Measurements from ENCODE around the gene DISC1.

The DISC1 gene

DNA sequence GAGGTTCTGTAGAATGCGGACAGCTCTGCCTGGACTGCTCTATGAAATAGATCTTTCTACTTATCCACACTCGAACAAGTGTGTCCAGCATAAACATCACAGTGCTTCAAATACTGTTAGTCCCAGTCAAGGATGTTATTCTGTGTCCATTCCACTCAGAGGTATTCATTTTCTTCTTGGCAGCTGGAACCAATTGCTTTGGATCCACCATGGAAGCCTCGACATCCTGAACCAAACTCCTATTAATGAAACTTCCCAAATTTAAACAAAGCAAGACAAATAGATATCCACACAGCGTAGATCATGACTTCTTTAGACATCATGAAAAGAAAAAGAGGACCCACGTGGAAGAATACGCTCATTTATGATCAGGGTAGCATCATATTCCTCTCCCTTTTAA, 95.8 kb downstream of the DISC1 start:
- TF ChIP-seq RARB (CRISPR knock-in tag; IDR thresholded peaks at IDR 0.05) (no peak), ZC3H10 (CRISPR knock-in tag; IDR thresholded peaks at IDR 0.05) (no peak), PPARA (CRISPR knock-in tag; IDR thresholded peaks at IDR 0.05; ENCODE audit: borderline replicate concordance) (no peak), ZFP30 (CRISPR knock-in tag; IDR thresholded peaks at IDR 0.05) (no peak), CSDC2 (CRISPR knock-in tag; IDR thresholded peaks at IDR 0.05) (no peak), ESRRG (CRISPR knock-in tag; IDR thresholded peaks at IDR 0.05) (no peak), SNAI2 (CRISPR knock-in tag; IDR thresholded peaks at IDR 0.05) (no peak), ZFP3 (CRISPR knock-in tag; IDR thresholded peaks at IDR 0.05) (no peak), TCF4 (CRISPR knock-in tag; IDR thresholded peaks at IDR 0.05; ENCODE audit: borderline replicate concordance) (no peak), ZNF565 (CRISPR knock-in tag; conservative IDR thresholded peaks at IDR 0.05; ENCODE audit: low read depth) (no peak), BACH2 (CRISPR knock-in tag; IDR thresholded peaks at IDR 0.05; ENCODE audit: borderline replicate concordance) (no peak), OSR1 (CRISPR knock-in tag; IDR thresholded peaks at IDR 0.05) (no peak), ARNTL (CRISPR knock-in tag; IDR thresholded peaks at IDR 0.05; ENCODE audit: borderline replicate concordance, low read depth) (no peak)
- TF ChIP-seq, protein P1, sequence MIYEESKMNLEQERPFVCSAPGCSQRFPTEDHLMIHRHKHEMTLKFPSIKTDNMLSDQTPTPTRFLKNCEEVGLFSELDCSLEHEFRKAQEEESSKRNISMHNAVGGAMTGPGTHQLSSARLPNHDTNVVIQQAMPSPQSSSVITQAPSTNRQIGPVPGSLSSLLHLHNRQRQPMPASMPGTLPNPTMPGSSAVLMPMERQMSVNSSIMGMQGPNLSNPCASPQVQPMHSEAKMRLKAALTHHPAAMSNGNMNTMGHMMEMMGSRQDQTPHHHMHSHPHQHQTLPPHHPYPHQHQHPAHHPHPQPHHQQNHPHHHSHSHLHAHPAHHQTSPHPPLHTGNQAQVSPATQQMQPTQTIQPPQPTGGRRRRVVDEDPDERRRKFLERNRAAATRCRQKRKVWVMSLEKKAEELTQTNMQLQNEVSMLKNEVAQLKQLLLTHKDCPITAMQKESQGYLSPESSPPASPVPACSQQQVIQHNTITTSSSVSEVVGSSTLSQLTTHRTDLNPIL (CRISPR knock-in tag; IDR thresholded peaks at IDR 0.05; ENCODE audit: low read depth): no peak
- TF ChIP-seq, protein P2, sequence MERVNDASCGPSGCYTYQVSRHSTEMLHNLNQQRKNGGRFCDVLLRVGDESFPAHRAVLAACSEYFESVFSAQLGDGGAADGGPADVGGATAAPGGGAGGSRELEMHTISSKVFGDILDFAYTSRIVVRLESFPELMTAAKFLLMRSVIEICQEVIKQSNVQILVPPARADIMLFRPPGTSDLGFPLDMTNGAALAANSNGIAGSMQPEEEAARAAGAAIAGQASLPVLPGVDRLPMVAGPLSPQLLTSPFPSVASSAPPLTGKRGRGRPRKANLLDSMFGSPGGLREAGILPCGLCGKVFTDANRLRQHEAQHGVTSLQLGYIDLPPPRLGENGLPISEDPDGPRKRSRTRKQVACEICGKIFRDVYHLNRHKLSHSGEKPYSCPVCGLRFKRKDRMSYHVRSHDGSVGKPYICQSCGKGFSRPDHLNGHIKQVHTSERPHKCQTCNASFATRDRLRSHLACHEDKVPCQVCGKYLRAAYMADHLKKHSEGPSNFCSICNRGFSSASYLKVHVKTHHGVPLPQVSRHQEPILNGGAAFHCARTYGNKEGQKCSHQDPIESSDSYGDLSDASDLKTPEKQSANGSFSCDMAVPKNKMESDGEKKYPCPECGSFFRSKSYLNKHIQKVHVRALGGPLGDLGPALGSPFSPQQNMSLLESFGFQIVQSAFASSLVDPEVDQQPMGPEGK (CRISPR knock-in tag; IDR thresholded peaks at IDR 0.05; ENCODE audit: borderline replicate concordance): no peak
- TF ChIP-seq, protein P3, sequence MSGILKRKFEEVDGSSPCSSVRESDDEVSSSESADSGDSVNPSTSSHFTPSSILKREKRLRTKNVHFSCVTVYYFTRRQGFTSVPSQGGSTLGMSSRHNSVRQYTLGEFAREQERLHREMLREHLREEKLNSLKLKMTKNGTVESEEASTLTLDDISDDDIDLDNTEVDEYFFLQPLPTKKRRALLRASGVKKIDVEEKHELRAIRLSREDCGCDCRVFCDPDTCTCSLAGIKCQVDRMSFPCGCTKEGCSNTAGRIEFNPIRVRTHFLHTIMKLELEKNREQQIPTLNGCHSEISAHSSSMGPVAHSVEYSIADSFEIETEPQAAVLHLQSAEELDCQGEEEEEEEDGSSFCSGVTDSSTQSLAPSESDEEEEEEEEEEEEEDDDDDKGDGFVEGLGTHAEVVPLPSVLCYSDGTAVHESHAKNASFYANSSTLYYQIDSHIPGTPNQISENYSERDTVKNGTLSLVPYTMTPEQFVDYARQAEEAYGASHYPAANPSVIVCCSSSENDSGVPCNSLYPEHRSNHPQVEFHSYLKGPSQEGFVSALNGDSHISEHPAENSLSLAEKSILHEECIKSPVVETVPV (CRISPR knock-in tag; IDR thresholded peaks at IDR 0.05): no peak
- TF ChIP-seq, protein P4, sequence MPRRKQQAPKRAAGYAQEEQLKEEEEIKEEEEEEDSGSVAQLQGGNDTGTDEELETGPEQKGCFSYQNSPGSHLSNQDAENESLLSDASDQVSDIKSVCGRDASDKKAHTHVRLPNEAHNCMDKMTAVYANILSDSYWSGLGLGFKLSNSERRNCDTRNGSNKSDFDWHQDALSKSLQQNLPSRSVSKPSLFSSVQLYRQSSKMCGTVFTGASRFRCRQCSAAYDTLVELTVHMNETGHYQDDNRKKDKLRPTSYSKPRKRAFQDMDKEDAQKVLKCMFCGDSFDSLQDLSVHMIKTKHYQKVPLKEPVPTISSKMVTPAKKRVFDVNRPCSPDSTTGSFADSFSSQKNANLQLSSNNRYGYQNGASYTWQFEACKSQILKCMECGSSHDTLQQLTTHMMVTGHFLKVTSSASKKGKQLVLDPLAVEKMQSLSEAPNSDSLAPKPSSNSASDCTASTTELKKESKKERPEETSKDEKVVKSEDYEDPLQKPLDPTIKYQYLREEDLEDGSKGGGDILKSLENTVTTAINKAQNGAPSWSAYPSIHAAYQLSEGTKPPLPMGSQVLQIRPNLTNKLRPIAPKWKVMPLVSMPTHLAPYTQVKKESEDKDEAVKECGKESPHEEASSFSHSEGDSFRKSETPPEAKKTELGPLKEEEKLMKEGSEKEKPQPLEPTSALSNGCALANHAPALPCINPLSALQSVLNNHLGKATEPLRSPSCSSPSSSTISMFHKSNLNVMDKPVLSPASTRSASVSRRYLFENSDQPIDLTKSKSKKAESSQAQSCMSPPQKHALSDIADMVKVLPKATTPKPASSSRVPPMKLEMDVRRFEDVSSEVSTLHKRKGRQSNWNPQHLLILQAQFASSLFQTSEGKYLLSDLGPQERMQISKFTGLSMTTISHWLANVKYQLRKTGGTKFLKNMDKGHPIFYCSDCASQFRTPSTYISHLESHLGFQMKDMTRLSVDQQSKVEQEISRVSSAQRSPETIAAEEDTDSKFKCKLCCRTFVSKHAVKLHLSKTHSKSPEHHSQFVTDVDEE (CRISPR knock-in tag; IDR thresholded peaks at IDR 0.05): no peak
- ATAC-seq: no peak

DNA sequence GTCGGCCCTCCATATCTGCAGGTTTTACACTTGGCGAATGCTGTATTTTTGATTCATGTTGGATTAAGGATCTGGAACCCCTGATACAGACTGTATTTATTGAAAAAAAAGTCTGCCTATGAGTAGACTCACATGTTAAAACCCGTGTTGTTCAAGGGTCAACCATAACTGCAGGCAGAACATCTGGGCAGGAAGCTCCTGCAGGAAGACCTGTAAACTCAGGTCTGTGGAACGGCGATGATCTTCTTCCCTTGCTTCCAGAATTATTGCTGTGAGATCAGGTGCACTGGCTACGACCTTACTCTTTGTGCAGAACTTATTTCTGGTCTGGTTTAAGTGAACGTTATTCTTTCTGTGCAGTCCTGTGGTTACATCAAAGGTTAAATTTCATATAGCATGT, 96.6 kb downstream of the DISC1 start:
- TF ChIP-seq ISL1 (CRISPR knock-in tag; IDR thresholded peaks at IDR 0.05): no peak
- TF ChIP-seq, protein P4 (CRISPR knock-in tag; IDR thresholded peaks at IDR 0.05): no peak
- no peak for TF ChIP-seq OSR1 (CRISPR knock-in tag; IDR thresholded peaks at IDR 0.05)
- no peak for TF ChIP-seq TOX (CRISPR knock-in tag; IDR thresholded peaks at IDR 0.05; ENCODE audit: borderline replicate concordance)
- TF ChIP-seq CSDC2 (CRISPR knock-in tag; IDR thresholded peaks at IDR 0.05): no peak
- TF ChIP-seq PPARA (CRISPR knock-in tag; IDR thresholded peaks at IDR 0.05; ENCODE audit: borderline replicate concordance): no peak
- TF ChIP-seq ZFP3 (CRISPR knock-in tag; IDR thresholded peaks at IDR 0.05): no peak
- TF ChIP-seq, protein P1 (CRISPR knock-in tag; IDR thresholded peaks at IDR 0.05; ENCODE audit: low read depth): no peak
- no peak for ATAC-seq
